HG03064 (cell line): Measurements from ENCODE around the gene PHACTR2.

Source experiments
- ATAC-seq: cut with Tn5 transposase; IDR thresholded peaks from one replicate; pipeline ENCODE4 v1.9.1; 2021; ENCODE audit warnings: low read depth; ENCODE audit not compliant: unreplicated experiment

Gene PHACTR2

GRCh38 chr6:143674483-143675381 lies 3.0 kb upstream of the PHACTR2 start:
- no peak for ATAC-seq

GRCh38 chr6:143675382-143675900 lies 2.3 kb upstream of the PHACTR2 start:
- ATAC-seq, result no peak

- no peak for ATAC-seq
Observed at GRCh38 chr6:143675946-143676345, 1.8 kb upstream of the PHACTR2 start.

GRCh38 chr6:143676437-143677045 lies 1.2 kb upstream of the PHACTR2 start:
- ATAC-seq, result no peak

- ATAC-seq, result no peak
Observed at GRCh38 chr6:143677577-143677890, 231 bp upstream of the PHACTR2 start.

GRCh38 chr6:143679041-143679440 lies 1.3 kb downstream of the PHACTR2 start:
- no peak for ATAC-seq

- ATAC-seq, result no peak
Observed at GRCh38 chr6:143680141-143680540, 2.4 kb downstream of the PHACTR2 start.

GRCh38 chr6:143682805-143683204 lies 5.0 kb downstream of the PHACTR2 start:
- no peak for ATAC-seq

GRCh38 chr6:143684486-143684885 lies 6.7 kb downstream of the PHACTR2 start:
- no peak for ATAC-seq

GRCh38 chr6:143685653-143686052 lies 7.9 kb downstream of the PHACTR2 start:
- no peak for ATAC-seq

GRCh38 chr6:143687591-143687990 lies 9.8 kb downstream of the PHACTR2 start:
- no peak for ATAC-seq

- no peak for ATAC-seq
Observed at GRCh38 chr6:143688681-143689080, 10.9 kb downstream of the PHACTR2 start.

- ATAC-seq, result no peak
Observed at GRCh38 chr6:143689852-143690251, 12.1 kb downstream of the PHACTR2 start.

GRCh38 chr6:143691155-143691554 lies 13.4 kb downstream of the PHACTR2 start:
- no peak for ATAC-seq

- ATAC-seq, result no peak
Observed at GRCh38 chr6:143691900-143692636, 14.3 kb downstream of the PHACTR2 start.

- ATAC-seq, result no peak
Observed at GRCh38 chr6:143692696-143693095, 14.9 kb downstream of the PHACTR2 start.

- ATAC-seq, result no peak
Observed at GRCh38 chr6:143694013-143694412, 16.2 kb downstream of the PHACTR2 start.

GRCh38 chr6:143694560-143694959 lies 16.8 kb downstream of the PHACTR2 start:
- no peak for ATAC-seq

- no peak for ATAC-seq
Observed at GRCh38 chr6:143695130-143695968, 17.6 kb downstream of the PHACTR2 start.

GRCh38 chr6:143695969-143696663 lies 18.4 kb downstream of the PHACTR2 start:
- no peak for ATAC-seq
